ENCODE measurements around the gene OSTN. TPM values are rescaled to one million over a fixed set of nuclear protein-coding genes. Genes with fewer than 3 reads are reported as not detected.

The OSTN gene
- total RNA-seq, 1 experiment from 2014 or later = not detected

- TF ChIP-seq ZBTB33 (IDR thresholded peaks at IDR 0.05; ENCODE audit: extremely low read depth, insufficient replicate concordance, low read length) (no peak), CEBPB (IDR thresholded peaks at IDR 0.05; ENCODE audit: low read depth) (no peak), RAD21 (IDR thresholded peaks at IDR 0.05; ENCODE audit: low read depth) (no peak)
These were observed 64.3 kb downstream of the OSTN start (continued) for GRCh38 chr3:191263365-191263764.

- ChIA-PET POLR2A (no interaction called here), RAD21 (ENCODE audit: low non-redundant PET in 1 of 2, low total read pairs in 2 of 2, uncharacterized antibody in 2 of 2, unreplicated experiment in 2 of 2) (no interaction called here), CTCF (no interaction called here)
- Histone ChIP-seq H3K36me3 (ENCODE audit: control insufficient read depth in 1 of 2, insufficient read depth in 2 of 2, low read length in 2 of 2) (no peaks in the 10 kb centered on the region), H4K20me1 (ENCODE audit: insufficient read depth) (no peaks in the 10 kb centered on the region), H3K4me1 (ENCODE audit: control insufficient read depth in 1 of 2, insufficient read depth in 2 of 2, low read length in 2 of 2) (peaks cover 0 to 1% of the 10 kb centered on the region in 2 experiments; a peak in 1 of 4 replicates), H3K27me3 (ENCODE audit: insufficient read depth, low read length) (no peaks in the 10 kb centered on the region), H3K4me3 (replicated peaks in 1 of 2; ENCODE audit: low read depth in 1 of 2, low read length in 2 of 2) (no peak overlapping the region), H3K27ac (ENCODE audit: low read depth, low read length) (no peak overlapping the region), H3K9ac (ENCODE audit: low read length) (no peak overlapping the region), H3K9me3 (ENCODE audit: control insufficient read depth in 1 of 2, insufficient read depth in 1 of 2, low read depth in 1 of 2, low read length in 2 of 2) (no peaks in the 10 kb centered on the region), H3K9me2 (ENCODE audit: insufficient read depth) (no peaks in the 10 kb centered on the region), H2AFZ (ENCODE audit: low read depth, low read length, poor library complexity, severe bottlenecking) (no peak overlapping the region), H3K79me2 (ENCODE audit: insufficient read depth, low read length) (no peaks in the 10 kb centered on the region), H3K4me2 (ENCODE audit: low read length) (no peak overlapping the region)
- BruUV-seq (replicated peaks) = no TSS peak
- intact Hi-C loops (cut with micrococcal nuclease) = no loop called here
- ATAC-seq (no peak), DNase-seq (ENCODE audit: low read depth, low spot score) (no peak)
- TF ChIP-seq POLR2A (IDR thresholded peaks at IDR 0.05; ENCODE audit: borderline replicate concordance, extremely low read depth, insufficient read depth, insufficient read length) (no peak), EGR1 (IDR thresholded peaks at IDR 0.05; ENCODE audit: low read depth) (no peak), TCF7L2 (IDR thresholded peaks at IDR 0.05; ENCODE audit: borderline replicate concordance, extremely low read depth, insufficient read depth, insufficient read length) (no peak), ZFX (IDR thresholded peaks at IDR 0.05) (no peak), RAD21 (IDR thresholded peaks at IDR 0.05; ENCODE audit: low read depth) (no peak), ELF1 (IDR thresholded peaks at IDR 0.05; ENCODE audit: borderline replicate concordance, low read depth) (no peak), ZNF274 (IDR thresholded peaks at IDR 0.05; ENCODE audit: low read depth, low read length) (no peak), CBX3 (IDR thresholded peaks at IDR 0.05; ENCODE audit: low read depth) (no peak), REST (IDR thresholded peaks at IDR 0.05; ENCODE audit: low read depth) (no peak), POLR2AphosphoS5 (IDR thresholded peaks at IDR 0.05; ENCODE audit: low read depth, low read length) (no peak), JUND (IDR thresholded peaks at IDR 0.05) (no peak), FOSL1 (IDR thresholded peaks at IDR 0.05; ENCODE audit: low read depth) (no peak)
These were observed 64.8 kb downstream of the OSTN start for GRCh38 chr3:191263850-191264249.

Measured in HCT116 (cell line).